Glomerular endothelial cell (primary cell): ENCODE data around the gene LDLRAD4. TPM values are rescaled to one million over a fixed set of nuclear protein-coding genes. Genes with fewer than 3 reads are reported as not detected.

Experiments
- DNase-seq: peaks from one replicate; pipeline ENCODE4 v3.0.0-alpha.2; 2011; ENCODE audit warnings: low read depth, low spot score; ENCODE audit errors: extremely low read depth
- total RNA-seq: library from RNA; depleted of rRNA; stranded (reverse); fragments of >200 nt; gene quantifications from 2 replicates; pipeline ENCODE4 v1.2.3, GENCODE V29; 2015

The LDLRAD4 gene
- total RNA-seq, 1 donor from 2014 or later: 13.4 TPM

- no peak for DNase-seq
Observed at GRCh38 chr18:13494871-13495445, 276.4 kb downstream of the LDLRAD4 start.

- DNase-seq: no peak
Observed at GRCh38 chr18:13495961-13496360, 277.4 kb downstream of the LDLRAD4 start.

GRCh38 chr18:13496691-13497281 lies 278.2 kb downstream of the LDLRAD4 start:
- no peak for DNase-seq

DNA sequence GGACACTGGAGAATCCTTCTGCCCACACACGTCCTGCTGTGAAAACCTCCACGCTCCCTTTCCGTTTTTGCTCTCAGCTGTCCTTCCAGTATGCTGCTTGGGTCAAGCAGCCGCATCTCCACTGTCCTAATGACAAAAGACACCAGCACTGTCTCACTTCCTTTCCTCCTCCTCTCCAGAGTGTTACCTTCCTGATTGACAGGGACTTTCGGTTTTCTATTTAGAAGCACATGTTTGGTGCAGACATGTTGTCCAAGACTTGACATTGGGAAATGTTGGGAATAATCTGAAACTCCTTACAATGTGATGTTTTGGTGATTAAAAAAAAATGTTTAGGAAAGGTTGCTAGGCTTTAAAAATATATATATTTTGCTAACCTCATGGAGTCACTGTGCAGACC lies 281.2 kb downstream of the LDLRAD4 start:
- DNase-seq: no peak

DNA sequence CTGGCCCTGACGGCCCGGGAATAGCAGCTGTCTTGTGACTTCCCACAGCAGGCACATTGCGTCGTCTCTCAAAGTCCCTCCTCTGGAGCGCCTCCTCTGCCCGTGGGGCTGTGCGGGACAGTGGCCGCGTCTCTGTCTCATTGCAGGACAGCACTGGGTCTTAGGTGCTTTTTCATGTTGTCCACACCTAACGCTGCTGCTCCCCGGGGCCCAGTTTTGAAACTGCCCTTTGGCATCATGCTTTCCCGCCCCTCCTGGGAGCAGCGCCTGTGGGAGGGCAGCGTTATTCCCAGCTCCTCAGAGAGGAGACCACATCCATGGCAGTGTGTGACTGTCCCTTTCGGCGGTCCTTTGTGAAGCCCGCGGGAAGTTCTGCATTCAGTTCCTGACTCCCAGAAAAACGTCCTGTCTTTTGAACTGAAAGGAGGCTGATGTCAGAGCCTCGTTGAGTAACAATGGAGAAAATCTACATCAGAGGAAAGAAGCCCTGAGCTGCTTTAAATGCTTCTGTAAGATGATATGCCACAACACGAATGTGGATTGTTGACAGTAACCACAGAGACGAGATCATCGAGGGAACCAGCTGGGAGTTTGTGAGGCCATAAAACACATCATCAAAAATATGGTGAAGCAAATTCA lies 281.8 kb downstream of the LDLRAD4 start:
- DNase-seq: peak; percentile 36

DNA sequence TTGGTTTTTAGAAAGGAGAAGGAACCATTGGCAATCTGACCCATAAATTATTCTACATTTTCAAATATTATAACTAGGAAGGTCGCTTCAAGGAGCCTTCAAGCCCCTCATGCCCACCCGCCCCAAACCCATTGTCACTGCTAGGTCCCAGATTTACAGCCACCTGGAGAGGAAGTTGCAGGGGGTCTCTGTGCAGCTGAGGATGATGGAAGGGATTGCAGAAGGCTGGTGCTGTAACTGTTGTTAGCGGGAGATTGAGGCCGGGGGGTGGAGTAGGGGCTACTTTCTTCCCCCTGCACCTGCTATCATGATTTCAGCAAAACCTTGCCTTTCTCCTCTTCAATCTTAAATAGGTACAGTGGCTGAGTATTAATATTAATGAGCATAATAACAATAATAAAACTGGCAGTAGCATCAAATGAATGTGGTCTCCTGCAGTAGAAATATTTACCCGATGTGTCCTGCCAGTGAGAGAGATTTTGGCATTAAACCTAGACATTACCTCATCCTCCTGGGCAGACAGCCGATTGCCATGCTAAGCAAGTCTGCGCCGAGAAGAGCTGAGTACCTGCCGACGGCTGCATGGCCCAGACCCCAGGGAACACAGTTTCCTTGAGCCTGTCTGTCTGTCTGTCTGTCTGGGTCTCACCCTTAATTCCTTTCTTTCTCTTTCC lies 282.4 kb downstream of the LDLRAD4 start:
- peak; percentile 45 for DNase-seq

- no peak for DNase-seq
Observed at GRCh38 chr18:13501543-13501887, 283.0 kb downstream of the LDLRAD4 start.

DNA sequence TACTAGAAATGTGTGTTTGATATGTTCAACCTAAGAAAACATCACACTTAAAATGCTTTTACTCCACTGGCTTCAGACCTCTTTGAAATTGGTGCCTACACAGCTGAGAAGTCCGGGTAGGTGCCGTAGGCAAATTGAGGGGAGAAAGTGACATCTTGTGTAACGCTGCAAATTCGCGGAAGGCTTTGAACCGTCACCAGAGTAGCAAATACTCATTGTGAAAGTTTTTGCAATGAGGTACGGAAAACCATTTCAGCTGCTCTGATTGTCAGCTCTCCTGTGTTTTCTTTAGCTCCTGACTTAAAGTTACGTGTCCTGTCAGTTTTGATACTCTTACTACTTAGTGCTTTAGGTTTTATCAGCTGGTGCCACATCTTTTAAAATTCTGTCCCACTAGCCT lies 283.3 kb downstream of the LDLRAD4 start:
- no peak for DNase-seq

GRCh38 chr18:13502585-13502984 lies 284.0 kb downstream of the LDLRAD4 start:
- no peak for DNase-seq

GRCh38 chr18:13503836-13504235 lies 285.3 kb downstream of the LDLRAD4 start:
- DNase-seq: no peak

- DNase-seq: no peak
Observed at GRCh38 chr18:13505780-13506345, 287.3 kb downstream of the LDLRAD4 start.

GRCh38 chr18:13510594-13510993 lies 292.0 kb downstream of the LDLRAD4 start:
- no peak for DNase-seq

DNA sequence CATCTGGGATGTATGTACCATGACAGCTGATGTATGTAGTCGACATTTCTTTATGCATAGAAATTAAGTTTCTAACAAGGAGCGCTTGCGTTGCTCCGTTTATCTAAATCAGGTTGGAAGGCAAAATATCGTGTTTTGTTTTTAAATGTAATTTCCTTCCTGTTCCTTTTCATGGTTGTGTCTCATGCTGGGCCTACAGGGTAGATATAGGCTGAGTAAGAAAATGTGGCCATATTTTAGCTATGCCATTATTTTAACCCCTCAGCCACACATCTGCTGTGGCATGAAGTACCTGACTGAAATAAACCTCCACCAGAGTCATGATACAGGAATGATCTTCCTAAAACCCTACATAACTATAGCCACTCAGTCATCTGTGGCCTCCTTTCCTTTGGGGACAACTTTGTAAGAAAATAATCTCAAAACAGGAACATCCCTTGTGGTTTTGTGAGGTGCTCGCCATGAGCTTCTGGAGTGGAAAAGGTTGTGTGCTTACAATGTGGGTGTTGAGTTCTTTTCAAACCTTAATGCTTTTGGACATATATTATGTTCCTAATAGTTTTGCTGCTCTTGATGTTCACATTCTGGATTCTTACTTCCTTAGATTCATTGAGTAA lies 293.5 kb downstream of the LDLRAD4 start:
- DNase-seq: no peak

DNA sequence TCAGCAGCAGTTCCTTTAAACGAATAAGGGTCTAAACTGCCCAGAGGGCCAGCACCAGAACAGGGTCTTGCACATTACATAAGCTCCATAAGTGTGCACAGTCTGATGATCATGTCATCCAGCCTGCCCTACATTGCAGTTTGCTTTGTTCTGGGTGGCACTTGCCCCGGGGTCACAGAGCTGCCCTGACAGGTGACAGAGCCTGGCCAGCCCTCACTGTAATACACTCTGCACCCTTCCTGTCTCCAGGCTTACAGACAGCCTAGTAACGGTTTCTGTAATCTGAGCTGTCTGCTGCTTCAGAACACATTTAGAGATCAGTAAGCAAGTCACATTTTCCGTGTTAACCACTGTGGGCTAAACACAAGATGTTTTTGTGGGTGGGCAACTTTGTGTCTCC lies 294.5 kb downstream of the LDLRAD4 start:
- no peak for DNase-seq

- DNase-seq: no peak
Observed at GRCh38 chr18:13513481-13513880, 294.9 kb downstream of the LDLRAD4 start.

GRCh38 chr18:13514558-13514957 lies 296.0 kb downstream of the LDLRAD4 start:
- no peak for DNase-seq

GRCh38 chr18:13516855-13517254 lies 298.3 kb downstream of the LDLRAD4 start:
- no peak for DNase-seq

GRCh38 chr18:13517369-13517768 lies 298.8 kb downstream of the LDLRAD4 start:
- DNase-seq: no peak

GRCh38 chr18:13518382-13518781 lies 299.8 kb downstream of the LDLRAD4 start:
- DNase-seq: no peak

DNA sequence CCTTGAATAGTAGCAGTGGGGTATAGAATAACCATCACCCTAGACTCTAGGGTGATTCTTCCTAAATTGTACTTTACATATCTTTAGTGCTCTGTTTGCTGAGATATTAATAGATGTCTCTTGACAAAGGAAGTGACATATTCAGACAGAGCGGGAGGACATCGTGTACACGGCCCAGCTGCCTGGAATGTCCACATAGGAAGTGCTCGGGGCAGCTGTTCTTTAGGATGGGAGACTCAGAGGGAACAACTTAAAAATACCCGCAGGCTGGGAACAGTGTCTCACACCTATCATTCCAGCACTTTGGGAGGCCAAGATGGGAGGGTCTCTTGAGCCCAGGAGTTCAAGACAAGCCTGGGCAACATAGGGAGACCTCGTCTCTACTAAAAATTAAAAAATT lies 301.7 kb downstream of the LDLRAD4 start:
- DNase-seq: no peak

DNA sequence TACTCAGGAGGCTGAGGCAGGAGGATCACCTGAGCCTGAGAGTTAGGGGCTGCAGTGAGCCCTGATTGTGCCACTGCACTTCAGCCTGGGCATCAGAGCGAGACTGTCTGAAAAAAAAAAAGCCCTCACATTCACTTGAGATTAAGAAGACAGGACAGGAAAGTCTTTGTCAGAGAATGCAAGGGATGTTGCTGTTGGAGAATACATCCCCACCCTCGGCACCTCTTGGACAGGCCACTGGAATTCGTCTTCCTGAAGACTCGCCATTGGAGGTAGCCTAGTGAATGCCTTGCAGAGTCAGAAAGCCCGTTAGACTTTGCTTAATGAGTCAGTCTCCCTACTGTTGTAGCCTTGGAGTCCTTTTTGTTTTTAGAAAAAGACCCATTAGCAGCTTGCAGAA lies 302.2 kb downstream of the LDLRAD4 start:
- no peak for DNase-seq
